Activated CD4-positive, alpha-beta T cell treated with anti-CD3 and anti-CD28 coated beads, Interleukin-2, amount 10 ng/mL, durations not matched to agents 7 days and 5 days (primary cell): ENCODE measurements around the gene UQCC2. TPM values are rescaled to one million over a fixed set of nuclear protein-coding genes. Genes with fewer than 3 reads are reported as not detected.

Source experiments
- CTCF ChIA-PET: fragments of 350-600 bp; sonication (Branson Sonifier 250); formaldehyde crosslinking; loops from one replicate; lab custom pipeline; 2021; ENCODE audit warnings: antibody characterized with exemption; lab: Charles Lee
- POLR2A ChIA-PET: fragments of 350-600 bp; sonication (Branson Sonifier 250); formaldehyde crosslinking; loops from one replicate; lab custom pipeline; 2021; ENCODE audit warnings: antibody characterized with exemption; lab: Charles Lee
- DNase-seq: peaks from one replicate; pipeline ENCODE4 v3.0.0-alpha.2; 2020
- H3K27ac Mint-ChIP-seq: one replicate; pipeline ENCODE4 v1.8.0; 2021; ENCODE audit warnings: mild to moderate bottlenecking, moderate library complexity, mixed read lengths
- H3K27me3 Mint-ChIP-seq: one replicate; pipeline ENCODE4 v1.8.0; 2021; ENCODE audit warnings: mixed read lengths
- H3K36me3 Mint-ChIP-seq: one replicate; pipeline ENCODE4 v1.8.0; 2021; ENCODE audit warnings: low read depth, mixed read lengths
- H3K4me1 Mint-ChIP-seq: one replicate; pipeline ENCODE4 v1.8.0; 2021; ENCODE audit warnings: mixed read lengths
- H3K4me3 Mint-ChIP-seq: one replicate; pipeline ENCODE4 v1.8.0; 2021; ENCODE audit warnings: mild to moderate bottlenecking, moderate library complexity, mixed read lengths
- H3K9me3 Mint-ChIP-seq: one replicate; pipeline ENCODE4 v1.8.0; 2021; ENCODE audit warnings: mixed read lengths
- total RNA-seq, 2 experiments: library from RNA; stranded (reverse); gene quantifications; one replicate each; pipeline ENCODE4 v1.2.3, GENCODE V29; 2021

UQCC2 gene
- total RNA-seq, 2 experiments from 2014 or later: 77.6 to 80.0 TPM

DNA sequence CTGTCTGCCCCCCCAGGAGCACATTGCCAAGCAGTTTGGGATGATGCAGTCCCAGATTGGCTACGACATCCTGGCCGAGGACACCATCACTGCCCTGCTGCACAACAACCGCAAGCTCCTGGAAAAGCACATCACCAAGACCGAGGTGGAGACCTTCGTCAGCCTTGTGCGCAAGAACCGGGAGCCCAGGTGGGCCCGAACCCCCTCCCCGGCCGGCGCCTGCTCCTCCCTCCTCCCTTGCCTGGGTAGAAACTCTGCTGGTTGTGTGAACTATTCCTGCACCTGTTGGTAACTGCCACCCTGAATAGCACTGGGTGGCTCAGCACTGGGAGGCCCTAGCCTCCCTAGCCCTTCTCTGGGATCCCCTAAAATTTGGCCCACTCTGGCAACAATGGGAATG, 43.7 kb downstream of the UQCC2 start:
- Mint-ChIP-seq H3K36me3 (peaks cover 47% of the 10 kb centered on the region), H3K4me3 (no peak overlapping the region), H3K27me3 (no peaks in the 10 kb centered on the region), H3K4me1 (peaks cover 19% of the 10 kb centered on the region), H3K27ac (peak overlapping the region; percentile 75), H3K9me3 (no peaks in the 10 kb centered on the region)
- POLR2A ChIA-PET: interaction anchor here (0.6 kb wide), 1 partner anchor 82 kb away, joined by 3 read pairs; no protein-coding TSS in a partner anchor
- DNase-seq: no peak
- CTCF ChIA-PET: interaction anchor here (0.6 to 1.4 kb wide), 4 partner anchors 13 to 25 kb away, joined by 3 to 4 read pairs (median 3); no protein-coding TSS in a partner anchor

DNA sequence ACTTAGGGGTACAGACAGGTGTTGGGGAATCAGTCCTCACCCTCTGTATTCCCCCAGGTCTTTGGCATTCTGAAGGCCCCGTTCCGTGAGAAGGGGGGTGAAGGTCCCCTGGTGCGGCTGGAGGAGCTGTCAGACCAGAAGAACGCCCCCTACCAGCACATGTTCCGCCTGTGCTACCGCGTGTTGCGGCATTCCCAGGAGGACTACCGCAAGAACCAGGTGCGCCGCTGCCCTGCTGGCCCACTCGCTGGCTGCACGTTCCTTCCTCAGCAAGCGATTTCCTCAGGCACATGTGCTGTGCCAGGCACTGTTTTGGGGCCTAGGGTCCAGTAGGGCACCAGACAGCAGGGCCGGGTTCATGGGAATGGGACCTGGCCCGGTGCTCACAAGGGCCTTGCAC, 44.4 kb downstream of the UQCC2 start:
- Mint-ChIP-seq H3K27ac (no peak overlapping the region), H3K36me3 (peaks cover 48% of the 10 kb centered on the region), H3K9me3 (no peaks in the 10 kb centered on the region), H3K4me1 (peaks cover 19% of the 10 kb centered on the region), H3K4me3 (no peak overlapping the region), H3K27me3 (no peaks in the 10 kb centered on the region)
- CTCF ChIA-PET: interaction anchor here (1.9 kb wide), 1 partner anchor 35 kb away, joined by 6 read pairs; no protein-coding TSS in a partner anchor
- POLR2A ChIA-PET: no interaction called here
- DNase-seq: no peak

DNA sequence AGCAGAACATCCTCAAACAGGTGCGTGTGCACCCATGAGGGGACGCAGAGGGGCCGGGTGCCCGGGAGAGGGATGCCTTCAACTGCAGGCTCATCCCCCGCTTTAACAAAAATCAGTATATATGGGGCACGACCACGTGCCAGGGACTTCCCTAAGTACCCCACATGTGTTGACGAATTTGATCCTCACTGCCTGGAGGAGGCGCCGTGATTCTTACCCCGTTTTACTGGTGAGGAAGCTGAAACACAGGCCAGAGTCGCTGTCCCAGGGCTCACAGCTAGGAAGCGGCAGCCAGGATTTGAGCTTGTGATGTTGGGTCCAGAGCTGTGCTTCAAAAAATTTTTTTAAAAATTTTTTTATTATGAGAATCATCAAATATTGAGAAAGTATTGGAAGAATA, 45.5 kb downstream of the UQCC2 start:
- Mint-ChIP-seq H3K36me3 (peaks cover 42% of the 10 kb centered on the region), H3K27me3 (no peaks in the 10 kb centered on the region), H3K4me1 (peaks cover 19% of the 10 kb centered on the region), H3K27ac (no peak overlapping the region), H3K9me3 (no peaks in the 10 kb centered on the region), H3K4me3 (no peak overlapping the region)
- DNase-seq: no peak
- ChIA-PET POLR2A (no interaction called here), CTCF (interaction anchor here (0.6 to 1.9 kb wide), 2 partner anchors 34 to 980 kb away, joined by 4 to 6 read pairs; no protein-coding TSS in a partner anchor)

DNA sequence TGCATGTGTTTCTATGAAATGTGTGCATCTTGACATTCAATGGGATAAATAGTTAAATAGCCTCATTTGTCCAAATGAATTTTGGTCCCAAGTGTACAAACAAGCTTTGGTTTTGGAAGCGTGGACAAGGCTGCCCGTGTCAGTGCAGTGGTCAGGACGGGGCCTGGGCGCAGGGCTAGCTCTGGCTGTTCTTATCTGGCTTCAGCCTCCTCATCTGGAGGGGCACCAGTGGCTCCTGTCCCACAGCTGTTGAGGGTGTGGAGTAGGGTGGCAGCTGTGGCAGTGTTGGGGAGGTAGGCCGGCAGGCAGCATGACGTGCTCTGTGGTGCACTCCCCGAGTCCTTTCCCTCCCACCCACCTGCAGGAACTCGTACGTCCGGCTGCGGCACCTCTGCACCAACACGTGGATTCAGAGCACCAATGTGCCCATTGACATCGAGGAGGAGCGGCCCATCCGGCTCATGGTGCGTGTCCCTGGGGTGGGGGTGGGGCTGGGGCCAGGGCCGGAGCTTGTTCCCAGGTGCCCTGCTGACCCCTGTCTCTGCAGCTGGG, 46.9 kb downstream of the UQCC2 start:
- ChIA-PET CTCF (no interaction called here), POLR2A (no interaction called here)
- Mint-ChIP-seq H3K27ac (no peak overlapping the region), H3K4me1 (peaks cover 18% of the 10 kb centered on the region), H3K27me3 (no peaks in the 10 kb centered on the region), H3K9me3 (no peaks in the 10 kb centered on the region), H3K4me3 (no peak overlapping the region), H3K36me3 (peaks cover 38% of the 10 kb centered on the region)
- DNase-seq: no peak

DNA sequence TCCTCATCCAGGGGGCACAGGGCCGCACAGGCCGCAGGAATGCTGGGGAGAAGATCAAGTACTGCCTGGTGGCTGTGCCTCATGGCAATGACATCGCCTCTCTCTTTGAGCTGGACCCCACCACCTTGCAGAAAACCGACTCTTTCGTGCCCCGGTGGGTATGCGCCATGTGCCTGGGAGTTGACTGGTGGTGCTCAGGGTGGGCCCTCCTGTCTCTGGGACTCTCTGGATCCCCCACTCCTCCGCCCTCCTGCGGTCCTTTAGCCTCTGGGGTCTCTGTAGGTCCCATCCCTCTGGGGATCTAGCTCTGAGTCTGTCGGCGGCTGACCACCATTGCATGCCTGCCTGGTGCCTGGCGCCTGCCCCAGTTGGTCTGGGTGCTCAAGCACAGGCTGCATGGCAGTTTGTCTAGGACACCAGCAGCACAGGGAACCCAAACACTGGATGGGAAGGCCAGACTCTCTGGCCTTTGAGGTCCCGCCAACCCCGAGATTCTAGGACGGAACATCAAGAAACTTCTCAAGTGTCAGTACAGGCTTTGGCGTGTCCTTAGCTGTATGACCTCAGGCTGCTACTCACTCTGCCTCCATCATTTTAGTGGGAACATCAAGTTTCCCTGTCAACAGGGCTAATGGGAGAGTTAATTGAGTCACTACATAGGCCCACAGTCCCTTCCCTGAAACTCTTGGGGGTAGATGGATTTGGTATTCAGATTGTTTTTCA, 47.6 kb downstream of the UQCC2 start:
- Mint-ChIP-seq H3K4me1 (peaks cover 11% of the 10 kb centered on the region), H3K27ac (no peak overlapping the region), H3K9me3 (no peaks in the 10 kb centered on the region), H3K4me3 (no peak overlapping the region), H3K36me3 (peaks cover 33% of the 10 kb centered on the region), H3K27me3 (no peaks in the 10 kb centered on the region)
- ChIA-PET CTCF (no interaction called here), POLR2A (no interaction called here)
- DNase-seq: no peak

DNA sequence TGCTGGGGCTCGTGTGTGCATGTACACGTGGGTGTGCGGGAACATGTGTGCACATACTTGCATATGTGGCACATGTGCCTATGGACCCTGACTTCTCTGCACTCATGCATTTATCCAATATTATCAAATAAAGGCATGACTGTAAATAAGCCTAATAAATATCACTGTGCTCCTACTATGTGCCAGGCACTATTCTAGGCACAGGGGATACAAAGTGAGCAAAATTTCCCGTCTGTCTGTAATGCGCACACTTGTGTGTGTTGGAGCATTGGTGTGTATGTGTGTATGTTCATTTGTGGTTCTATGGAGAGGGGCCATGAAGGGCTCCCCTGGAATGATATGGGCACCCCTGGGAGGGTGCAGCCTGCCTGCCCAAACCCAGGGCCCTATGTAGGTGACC, 48.5 kb downstream of the UQCC2 start:
- CTCF ChIA-PET: no interaction called here
- no peak overlapping the region for H3K27ac Mint-ChIP-seq
- DNase-seq: no peak
- no peaks in the 10 kb centered on the region for H3K9me3 Mint-ChIP-seq
- H3K27me3 Mint-ChIP-seq: no peaks in the 10 kb centered on the region
- peaks cover 24% of the 10 kb centered on the region for H3K36me3 Mint-ChIP-seq
- H3K4me3 Mint-ChIP-seq: no peak overlapping the region
- H3K4me1 Mint-ChIP-seq: peaks cover 2% of the 10 kb centered on the region
- POLR2A ChIA-PET: no interaction called here

DNA sequence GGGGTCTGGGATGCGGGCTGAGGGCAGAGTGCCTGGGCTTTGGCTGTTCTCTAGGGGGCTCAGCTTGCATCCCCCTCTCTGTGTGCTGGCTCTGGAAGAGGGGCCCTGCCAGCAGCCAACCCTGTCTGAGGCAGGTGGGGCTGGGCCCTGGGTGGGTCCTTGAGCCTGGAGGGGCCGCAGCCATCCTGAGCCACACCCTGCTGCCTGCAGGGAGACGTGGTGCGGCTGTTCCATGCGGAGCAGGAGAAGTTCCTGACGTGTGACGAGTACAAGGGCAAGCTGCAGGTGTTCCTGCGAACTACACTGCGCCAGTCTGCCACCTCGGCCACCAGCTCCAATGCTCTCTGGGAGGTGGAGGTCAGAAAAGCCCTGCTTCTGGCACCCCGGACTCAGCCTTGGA, 49.2 kb downstream of the UQCC2 start:
- Mint-ChIP-seq H3K4me1 (no peaks in the 10 kb centered on the region), H3K4me3 (no peak overlapping the region), H3K27ac (no peak overlapping the region), H3K36me3 (peaks cover 22% of the 10 kb centered on the region), H3K27me3 (no peaks in the 10 kb centered on the region), H3K9me3 (no peaks in the 10 kb centered on the region)
- no peak for DNase-seq
- CTCF ChIA-PET: interaction anchor here (0.9 kb wide), 1 partner anchor 40 kb away, joined by 3 read pairs; no protein-coding TSS in a partner anchor
- POLR2A ChIA-PET: no interaction called here

DNA sequence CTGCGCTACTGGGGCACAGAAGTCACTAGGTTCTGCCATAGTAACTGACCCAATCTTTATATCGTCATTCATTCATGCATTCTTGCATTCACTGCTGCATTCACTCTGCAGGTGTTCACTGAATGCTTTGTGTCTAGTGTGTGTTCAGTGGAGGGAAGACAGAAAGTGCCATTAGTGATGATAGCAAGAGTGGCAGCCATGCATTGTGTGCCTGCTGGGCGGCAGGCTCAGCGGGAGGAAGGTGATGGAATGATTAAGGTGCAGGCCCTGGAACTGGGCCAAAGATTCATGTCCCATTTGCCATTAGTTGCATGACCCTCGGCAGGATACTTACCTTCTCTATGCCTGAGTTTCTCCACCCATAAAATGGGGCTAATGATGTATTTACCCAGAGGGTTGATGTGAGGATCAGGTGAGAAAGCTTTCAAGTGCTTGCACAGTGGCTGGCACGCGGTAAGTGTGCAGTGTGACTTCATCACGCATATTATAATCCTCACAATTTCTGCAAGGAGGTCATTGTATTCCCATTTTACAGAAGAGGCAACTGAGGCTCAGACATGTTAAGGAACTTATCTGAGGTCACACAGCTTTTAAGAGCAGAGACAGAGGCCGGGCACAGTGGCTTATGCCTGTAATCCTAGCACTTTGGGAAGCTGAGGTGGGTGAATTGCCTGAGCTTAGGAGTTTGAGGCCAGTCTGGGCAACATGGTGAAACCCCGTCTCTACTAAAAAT, 50.2 kb downstream of the UQCC2 start:
- Mint-ChIP-seq H3K27ac (no peak overlapping the region), H3K4me1 (no peaks in the 10 kb centered on the region), H3K36me3 (peaks cover 18% of the 10 kb centered on the region), H3K27me3 (no peaks in the 10 kb centered on the region), H3K9me3 (no peaks in the 10 kb centered on the region), H3K4me3 (no peak overlapping the region)
- CTCF ChIA-PET: no interaction called here
- POLR2A ChIA-PET: no interaction called here
- no peak for DNase-seq

DNA sequence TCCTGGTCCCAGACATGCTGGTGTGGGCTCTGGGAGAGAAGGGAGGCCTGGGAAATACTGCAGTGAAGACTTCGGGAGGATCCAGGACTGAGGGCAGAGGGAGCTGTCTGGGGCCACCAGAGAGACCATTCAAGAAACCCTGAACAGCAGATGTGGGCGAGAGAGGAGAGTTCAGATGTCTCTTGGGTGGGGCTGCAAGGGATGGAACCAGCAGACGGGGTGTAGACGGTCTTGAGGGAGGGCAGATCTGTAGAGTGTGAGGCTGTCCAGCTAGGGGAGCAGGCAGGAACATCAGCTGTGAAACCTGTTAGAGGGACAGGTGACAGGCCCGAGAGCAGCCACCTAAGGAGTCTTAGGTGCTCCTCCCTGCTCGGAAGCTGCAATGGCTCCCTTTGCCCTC, 51.5 kb downstream of the UQCC2 start:
- CTCF ChIA-PET: no interaction called here
- DNase-seq: no peak
- no peak overlapping the region for H3K4me3 Mint-ChIP-seq
- peaks cover 17% of the 10 kb centered on the region for H3K36me3 Mint-ChIP-seq
- no peaks in the 10 kb centered on the region for H3K4me1 Mint-ChIP-seq
- POLR2A ChIA-PET: no interaction called here
- H3K27me3 Mint-ChIP-seq: no peaks in the 10 kb centered on the region
- no peaks in the 10 kb centered on the region for H3K9me3 Mint-ChIP-seq
- peak overlapping the region; percentile 74 for H3K27ac Mint-ChIP-seq

DNA sequence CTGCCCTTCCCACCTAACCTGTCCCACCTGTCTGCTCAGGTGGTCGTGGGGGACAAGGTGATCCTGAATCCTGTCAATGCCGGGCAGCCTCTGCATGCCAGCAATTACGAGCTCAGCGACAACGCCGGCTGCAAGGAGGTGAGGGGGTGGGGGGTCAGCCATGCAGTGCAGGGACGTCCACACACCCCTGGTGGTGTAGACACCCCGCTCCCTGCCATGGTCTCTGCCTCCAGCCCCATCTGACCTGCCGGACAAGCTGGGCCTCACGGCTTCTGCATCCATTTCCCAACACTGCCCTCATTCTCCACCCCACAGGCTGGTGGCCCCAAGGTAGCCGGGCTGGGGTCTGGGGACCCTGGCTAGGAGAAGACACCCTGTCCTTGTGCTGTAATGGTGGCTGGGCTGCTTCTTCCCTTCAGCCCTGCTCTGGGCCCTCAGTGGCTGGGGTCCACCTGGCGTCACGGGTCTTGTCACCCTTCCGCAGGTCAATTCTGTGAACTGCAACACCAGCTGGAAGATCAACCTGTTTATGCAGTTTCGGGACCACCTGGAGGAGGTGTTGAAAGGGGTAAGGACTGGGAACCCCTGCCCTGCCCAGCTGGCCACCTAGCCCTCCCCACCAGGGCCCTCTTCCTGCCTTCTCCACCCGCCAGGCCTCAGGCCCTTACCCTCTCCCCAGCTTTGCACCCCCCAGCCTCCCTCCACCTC, 52.4 kb downstream of the UQCC2 start:
- Mint-ChIP-seq H3K4me1 (peaks cover 6% of the 10 kb centered on the region), H3K4me3 (no peak overlapping the region), H3K27me3 (no peaks in the 10 kb centered on the region), H3K36me3 (peaks cover 16% of the 10 kb centered on the region), H3K9me3 (no peaks in the 10 kb centered on the region), H3K27ac (no peak overlapping the region)
- POLR2A ChIA-PET: no interaction called here
- CTCF ChIA-PET: interaction anchor here (0.7 to 1.4 kb wide), 4 partner anchors 24 to 92 kb away, joined by 3 read pairs; no protein-coding TSS in a partner anchor
- no peak for DNase-seq

DNA sequence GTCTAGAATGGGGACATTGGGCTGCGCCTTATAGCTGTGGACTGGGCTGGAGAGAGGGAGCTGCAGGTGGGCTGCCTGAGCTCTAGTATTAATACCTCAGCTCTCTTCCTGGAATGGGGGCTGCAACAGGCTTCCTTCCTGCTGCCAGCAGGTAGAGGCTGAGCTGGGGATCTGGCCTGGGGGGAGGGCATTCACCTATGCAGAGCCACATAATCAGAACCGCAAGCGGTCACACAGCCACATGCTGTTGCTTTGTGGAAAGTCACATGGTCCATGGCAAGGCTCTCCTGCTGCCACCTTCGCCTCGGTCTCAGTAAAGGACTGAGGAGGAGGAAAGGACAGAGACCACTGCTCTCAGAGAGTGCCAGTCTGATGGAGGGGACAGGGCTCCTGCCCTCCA, 54.7 kb downstream of the UQCC2 start:
- Mint-ChIP-seq H3K27me3 (no peaks in the 10 kb centered on the region), H3K4me1 (peaks cover 7% of the 10 kb centered on the region), H3K4me3 (no peak overlapping the region), H3K27ac (no peak overlapping the region), H3K9me3 (no peaks in the 10 kb centered on the region), H3K36me3 (peaks cover 8% of the 10 kb centered on the region)
- no peak for DNase-seq
- POLR2A ChIA-PET: no interaction called here
- CTCF ChIA-PET: interaction anchor here (0.6 kb wide), 2 partner anchors 24 to 196 kb away, joined by 3 read pairs; no protein-coding TSS in a partner anchor

DNA sequence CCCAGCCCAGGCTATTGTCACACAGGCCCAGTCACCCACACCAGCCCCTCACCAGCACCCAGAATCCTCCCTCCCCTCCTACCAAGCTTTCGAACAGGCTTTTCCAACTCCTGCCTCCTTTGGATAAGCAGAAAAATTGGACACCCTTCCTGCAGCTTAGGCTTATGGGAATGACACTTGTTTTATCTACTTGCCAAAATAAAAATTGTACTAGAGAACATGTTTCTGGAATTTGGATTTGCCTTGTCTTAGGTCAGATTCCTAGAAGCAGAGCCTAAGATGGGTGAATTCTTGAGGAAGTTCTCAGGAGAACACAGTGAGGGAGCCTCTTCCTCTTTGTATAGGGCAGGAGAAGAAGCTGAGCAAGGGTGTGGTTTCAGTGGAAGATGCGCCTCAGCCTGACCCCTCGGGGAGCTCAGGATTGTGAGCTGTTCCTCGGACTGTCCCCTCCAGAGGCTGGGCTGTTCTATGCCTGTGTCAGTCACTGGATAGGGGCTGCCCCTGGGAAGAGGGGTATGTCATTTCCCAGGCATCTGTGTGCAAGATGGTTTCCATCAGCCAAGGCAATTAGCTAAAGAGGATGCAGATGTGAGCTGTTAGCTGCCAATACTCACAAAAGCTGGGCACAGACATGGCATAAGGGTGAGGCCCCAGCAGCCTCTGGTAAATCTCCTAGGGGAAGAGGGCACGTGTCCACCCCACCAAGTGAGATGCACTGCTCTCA, 56.5 kb downstream of the UQCC2 start:
- POLR2A ChIA-PET: no interaction called here

More for the DNA sequence above, 56.5 kb downstream of the UQCC2 start:
- Mint-ChIP-seq H3K4me3 (no peak overlapping the region), H3K36me3 (peaks cover 6% of the 10 kb centered on the region), H3K9me3 (no peaks in the 10 kb centered on the region), H3K4me1 (peaks cover 11% of the 10 kb centered on the region), H3K27ac (peak overlapping the region; percentile 22), H3K27me3 (no peaks in the 10 kb centered on the region)
- CTCF ChIA-PET: interaction anchor here (1.0 to 1.5 kb wide), 3 partner anchors 13 to 56 kb away, joined by 3 to 4 read pairs (median 4); no protein-coding TSS in a partner anchor
- no peak for DNase-seq
